Liver (tissue), 9 donors: ENCODE data around the gene VPREB1. TPM values are rescaled to one million over a fixed set of nuclear protein-coding genes. Genes with fewer than 3 reads are reported as not detected.

ENCODE experiments used
- DNase-seq: peaks from one replicate; pipeline ENCODE4 v3.0.0-alpha.2; 2017; ENCODE audit warnings: low spot score
- H3K27ac ChIP-seq, 2 donors: one replicate each; pipeline ENCODE4 v1.7.0; 2013; ENCODE audit warnings: inconsistent platforms in 2 of 2, low read length in 2 of 2, control low read depth in 1 of 2, low read depth in 1 of 2, mild to moderate bottlenecking in 1 of 2
- H3K27me3 ChIP-seq, 4 donors: one replicate each; pipeline versions ENCODE4 v1.6.1 to v1.7.0; 2013; ENCODE audit warnings: low read length in 3 of 4, inconsistent platforms in 1 of 4, mild to moderate bottlenecking in 1 of 4, moderate library complexity in 1 of 4; ENCODE audit not compliant: control insufficient read depth in 4 of 4, insufficient read depth in 4 of 4
- H3K36me3 ChIP-seq, 4 donors: one replicate each; pipeline versions ENCODE4 v1.6.1 to v1.7.0; 2013; ENCODE audit warnings: low read length in 3 of 4, mild to moderate bottlenecking in 3 of 4, low read depth in 1 of 4, moderate library complexity in 1 of 4; ENCODE audit not compliant: control insufficient read depth in 4 of 4, insufficient read depth in 3 of 4
- H3K4me1 ChIP-seq, 4 donors: one replicate each; pipeline versions ENCODE4 v1.6.1 to v1.7.0; 2013; ENCODE audit warnings: low read length in 3 of 4, mild to moderate bottlenecking in 3 of 4, moderate library complexity in 1 of 4; ENCODE audit not compliant: control insufficient read depth in 4 of 4, insufficient read depth in 4 of 4
- H3K4me3 ChIP-seq, 3 donors: one replicate each; pipeline versions ENCODE4 v1.6.1 to v1.7.0; 2013; ENCODE audit warnings: low read length in 3 of 3, control low read depth in 1 of 3, low read depth in 1 of 3, mild to moderate bottlenecking in 1 of 3
- H3K9ac ChIP-seq, 2 donors: one replicate each; pipeline ENCODE4 v1.7.0; 2013; ENCODE audit warnings: low read length in 2 of 2, mild to moderate bottlenecking in 2 of 2, moderate library complexity in 2 of 2, control low read depth in 1 of 2, low read depth in 1 of 2
- H3K9me3 ChIP-seq, 4 donors: one replicate each; pipeline versions ENCODE4 v1.6.1 to v1.7.0; 2013; ENCODE audit warnings: low read length in 3 of 4; ENCODE audit not compliant: control insufficient read depth in 4 of 4
- EGR1 ChIP-seq, 2 donors: IDR thresholded peaks; 2 replicates each; pipeline ENCODE4 v1.6.1; 2016 to 2018; ENCODE audit warnings: antibody characterized with exemption in 2 of 2, low read depth in 2 of 2
- FOXA1 ChIP-seq: IDR thresholded peaks from 2 replicates; pipeline ENCODE4 v1.6.1; 2016; ENCODE audit warnings: antibody characterized with exemption
- FOXA2 ChIP-seq: IDR thresholded peaks from 2 replicates; pipeline ENCODE4 v1.6.1; 2016; ENCODE audit warnings: antibody characterized with exemption
- GABPA ChIP-seq, 2 donors: IDR thresholded peaks in 1 of 2; conservative IDR thresholded peaks in 1 of 2; 2 replicates each; pipeline ENCODE4 v1.6.1; 2016; ENCODE audit warnings: antibody characterized with exemption in 2 of 2, mild to moderate bottlenecking in 1 of 2, moderate library complexity in 1 of 2
- HNF4A ChIP-seq, 2 donors: conservative IDR thresholded peaks; 2 replicates each; pipeline ENCODE4 v1.6.1; 2016; ENCODE audit warnings: antibody characterized with exemption in 2 of 2, mild to moderate bottlenecking in 2 of 2
- HNF4G ChIP-seq: IDR thresholded peaks from 2 replicates; pipeline ENCODE4 v1.6.1; 2016; ENCODE audit warnings: antibody characterized with exemption
- JUND ChIP-seq, 2 donors: IDR thresholded peaks; 2 replicates each; pipeline ENCODE4 v1.6.1; 2016; ENCODE audit warnings: antibody characterized with exemption in 2 of 2
- NR2F2 ChIP-seq: IDR thresholded peaks from 2 replicates; pipeline ENCODE4 v1.6.1; 2016; ENCODE audit warnings: antibody characterized with exemption
- RAD21 ChIP-seq, 2 donors: IDR thresholded peaks; 2 replicates each; pipeline ENCODE4 v1.6.1; 2016; ENCODE audit warnings: antibody characterized with exemption in 2 of 2, mild to moderate bottlenecking in 2 of 2
- RXRA ChIP-seq, 2 donors: IDR thresholded peaks; 2 replicates each; pipeline ENCODE4 v1.6.1; 2017 to 2018; ENCODE audit warnings: antibody characterized with exemption in 2 of 2, mild to moderate bottlenecking in 1 of 2
- SP1 ChIP-seq: IDR thresholded peaks from 2 replicates; pipeline ENCODE4 v1.6.1; 2018; ENCODE audit warnings: antibody characterized with exemption, mild to moderate bottlenecking
- TAF1 ChIP-seq: conservative IDR thresholded peaks from 2 replicates; pipeline ENCODE4 v1.6.1; 2016; ENCODE audit warnings: antibody characterized with exemption, mild to moderate bottlenecking
- YY1 ChIP-seq: IDR thresholded peaks from 2 replicates; pipeline ENCODE4 v1.6.1; 2016; ENCODE audit warnings: antibody characterized with exemption, mild to moderate bottlenecking
- WGBS: extraction: QIAGEN DNeasy Blood & Tissue Kit; methylation state at CpG from one replicate; pipeline ENCODE4 v1.1.7; 2013; 5-methylcytosine and 5-hydroxymethylcytosine counted together
- polyA plus RNA-seq, 2 donors: library from polyadenylated mRNA; stranded (reverse) in 1 of 2; unstranded in 1 of 2; fragments of 200-250 nt in 1 of 2; fragments of >200 nt in 1 of 2; fragmentation: Nextera tagmentation in 1 of 2; extraction: Ambion mirVana in 1 of 2; gene quantifications; one replicate each; pipeline versions ENCODE4 v1.2.1 to v1.2.3, GENCODE V29; 2013 to 2015
- total RNA-seq, 2 donors: library from RNA; depleted of rRNA; stranded (reverse); fragments of >200 nt; gene quantifications; one replicate each; pipeline ENCODE4 v1.2.3, GENCODE V29; 2014
- TF ChIP-seq, protein P1 (sequence below): IDR thresholded peaks from 2 replicates; pipeline ENCODE4 v1.6.1; 2016; ENCODE audit warnings: antibody characterized with exemption
- TF ChIP-seq, protein P2 (sequence below): IDR thresholded peaks from 2 replicates; pipeline ENCODE4 v1.6.1; 2016; ENCODE audit warnings: antibody characterized with exemption
- TF ChIP-seq, protein P3 (sequence below): fragments of 150-350 bp; IDR thresholded peaks from 2 replicates; pipeline ENCODE4 v1.5.1; 2017; ENCODE audit warnings: improper control_type of control experiment, low read depth, low read length; ENCODE audit not compliant: missing input control
- TF ChIP-seq, protein P4 (sequence below): IDR thresholded peaks from 2 replicates; pipeline ENCODE4 v1.6.1; 2016; ENCODE audit warnings: antibody characterized with exemption
- TF ChIP-seq, protein P5 (sequence below): IDR thresholded peaks from 2 replicates; pipeline ENCODE4 v1.6.1; 2016; ENCODE audit warnings: antibody characterized with exemption, mild to moderate bottlenecking
- donor health status: healthy.
- donor health status: healthy.
- donor health status: healthy.
- donor health status: healthy.
- donor health status: healthy.

Gene VPREB1
- total and polyA plus RNA-seq, 4 donors: 1.1 TPM; not detected in 3

DNA sequence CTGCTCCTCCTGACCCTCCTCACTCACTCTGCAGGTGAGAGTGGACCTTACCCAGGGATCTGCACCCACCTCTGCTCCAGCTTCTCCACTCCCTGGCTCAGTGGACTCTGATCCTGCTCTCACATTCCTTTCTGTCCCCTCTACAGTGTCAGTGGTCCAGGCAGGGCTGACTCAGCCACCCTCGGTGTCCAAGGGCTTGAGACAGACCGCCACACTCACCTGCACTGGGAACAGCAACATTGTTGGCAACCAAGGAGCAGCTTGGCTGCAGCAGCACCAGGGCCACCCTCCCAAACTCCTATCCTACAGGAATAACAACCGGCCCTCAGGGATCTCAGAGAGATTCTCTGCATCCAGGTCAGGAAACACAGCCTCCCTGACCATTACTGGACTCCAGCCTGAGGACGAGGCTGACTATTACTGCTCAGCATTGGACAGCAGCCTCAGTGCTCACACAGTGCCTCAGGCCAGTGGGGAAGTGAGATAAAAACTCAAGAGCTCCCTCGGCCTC, 29.7 kb upstream of the VPREB1 start:
- Histone ChIP-seq H3K9me3 (no peaks in the 10 kb centered on the region), H3K27ac (no peak overlapping the region), H3K9ac (no peak overlapping the region), H3K4me1 (no peaks in the 10 kb centered on the region), H3K36me3 (no peaks in the 10 kb centered on the region), H3K27me3 (peaks cover 0 to 5% (median 1%) of the 10 kb centered on the region in 4 donors), H3K4me3 (no peak overlapping the region)
- DNase-seq: no peak
- no peak for TF ChIP-seq HNF4G
- TF ChIP-seq GABPA (IDR thresholded peaks at IDR 0.05 in 1 of 2, conservative IDR thresholded peaks at IDR 0.05 in 1 of 2): no peak
- TF ChIP-seq, protein P1, sequence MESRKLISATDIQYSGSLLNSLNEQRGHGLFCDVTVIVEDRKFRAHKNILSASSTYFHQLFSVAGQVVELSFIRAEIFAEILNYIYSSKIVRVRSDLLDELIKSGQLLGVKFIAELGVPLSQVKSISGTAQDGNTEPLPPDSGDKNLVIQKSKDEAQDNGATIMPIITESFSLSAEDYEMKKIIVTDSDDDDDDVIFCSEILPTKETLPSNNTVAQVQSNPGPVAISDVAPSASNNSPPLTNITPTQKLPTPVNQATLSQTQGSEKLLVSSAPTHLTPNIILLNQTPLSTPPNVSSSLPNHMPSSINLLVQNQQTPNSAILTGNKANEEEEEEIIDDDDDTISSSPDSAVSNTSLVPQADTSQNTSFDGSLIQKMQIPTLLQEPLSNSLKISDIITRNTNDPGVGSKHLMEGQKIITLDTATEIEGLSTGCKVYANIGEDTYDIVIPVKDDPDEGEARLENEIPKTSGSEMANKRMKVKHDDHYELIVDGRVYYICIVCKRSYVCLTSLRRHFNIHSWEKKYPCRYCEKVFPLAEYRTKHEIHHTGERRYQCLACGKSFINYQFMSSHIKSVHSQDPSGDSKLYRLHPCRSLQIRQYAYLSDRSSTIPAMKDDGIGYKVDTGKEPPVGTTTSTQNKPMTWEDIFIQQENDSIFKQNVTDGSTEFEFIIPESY: no peak
- no peak for TF ChIP-seq SP1
- TF ChIP-seq, protein P2, sequence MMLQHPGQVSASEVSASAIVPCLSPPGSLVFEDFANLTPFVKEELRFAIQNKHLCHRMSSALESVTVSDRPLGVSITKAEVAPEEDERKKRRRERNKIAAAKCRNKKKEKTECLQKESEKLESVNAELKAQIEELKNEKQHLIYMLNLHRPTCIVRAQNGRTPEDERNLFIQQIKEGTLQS: no peak
- TF ChIP-seq HNF4A (conservative IDR thresholded peaks at IDR 0.05): no peak
- no peak for TF ChIP-seq FOXA2
- TF ChIP-seq JUND (IDR thresholded peaks at IDR 0.05): no peak
- TF ChIP-seq, protein P3, sequence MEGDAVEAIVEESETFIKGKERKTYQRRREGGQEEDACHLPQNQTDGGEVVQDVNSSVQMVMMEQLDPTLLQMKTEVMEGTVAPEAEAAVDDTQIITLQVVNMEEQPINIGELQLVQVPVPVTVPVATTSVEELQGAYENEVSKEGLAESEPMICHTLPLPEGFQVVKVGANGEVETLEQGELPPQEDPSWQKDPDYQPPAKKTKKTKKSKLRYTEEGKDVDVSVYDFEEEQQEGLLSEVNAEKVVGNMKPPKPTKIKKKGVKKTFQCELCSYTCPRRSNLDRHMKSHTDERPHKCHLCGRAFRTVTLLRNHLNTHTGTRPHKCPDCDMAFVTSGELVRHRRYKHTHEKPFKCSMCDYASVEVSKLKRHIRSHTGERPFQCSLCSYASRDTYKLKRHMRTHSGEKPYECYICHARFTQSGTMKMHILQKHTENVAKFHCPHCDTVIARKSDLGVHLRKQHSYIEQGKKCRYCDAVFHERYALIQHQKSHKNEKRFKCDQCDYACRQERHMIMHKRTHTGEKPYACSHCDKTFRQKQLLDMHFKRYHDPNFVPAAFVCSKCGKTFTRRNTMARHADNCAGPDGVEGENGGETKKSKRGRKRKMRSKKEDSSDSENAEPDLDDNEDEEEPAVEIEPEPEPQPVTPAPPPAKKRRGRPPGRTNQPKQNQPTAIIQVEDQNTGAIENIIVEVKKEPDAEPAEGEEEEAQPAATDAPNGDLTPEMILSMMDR: no peak
- TF ChIP-seq, protein P4, sequence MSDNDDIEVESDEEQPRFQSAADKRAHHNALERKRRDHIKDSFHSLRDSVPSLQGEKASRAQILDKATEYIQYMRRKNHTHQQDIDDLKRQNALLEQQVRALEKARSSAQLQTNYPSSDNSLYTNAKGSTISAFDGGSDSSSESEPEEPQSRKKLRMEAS: no peak
- no peak for TF ChIP-seq FOXA1
- TF ChIP-seq TAF1: no peak
- no peak for TF ChIP-seq RXRA (IDR thresholded peaks at IDR 0.05)
- WGBS: 67% methylated on average over 5 of the region's 5 CpGs

DNA sequence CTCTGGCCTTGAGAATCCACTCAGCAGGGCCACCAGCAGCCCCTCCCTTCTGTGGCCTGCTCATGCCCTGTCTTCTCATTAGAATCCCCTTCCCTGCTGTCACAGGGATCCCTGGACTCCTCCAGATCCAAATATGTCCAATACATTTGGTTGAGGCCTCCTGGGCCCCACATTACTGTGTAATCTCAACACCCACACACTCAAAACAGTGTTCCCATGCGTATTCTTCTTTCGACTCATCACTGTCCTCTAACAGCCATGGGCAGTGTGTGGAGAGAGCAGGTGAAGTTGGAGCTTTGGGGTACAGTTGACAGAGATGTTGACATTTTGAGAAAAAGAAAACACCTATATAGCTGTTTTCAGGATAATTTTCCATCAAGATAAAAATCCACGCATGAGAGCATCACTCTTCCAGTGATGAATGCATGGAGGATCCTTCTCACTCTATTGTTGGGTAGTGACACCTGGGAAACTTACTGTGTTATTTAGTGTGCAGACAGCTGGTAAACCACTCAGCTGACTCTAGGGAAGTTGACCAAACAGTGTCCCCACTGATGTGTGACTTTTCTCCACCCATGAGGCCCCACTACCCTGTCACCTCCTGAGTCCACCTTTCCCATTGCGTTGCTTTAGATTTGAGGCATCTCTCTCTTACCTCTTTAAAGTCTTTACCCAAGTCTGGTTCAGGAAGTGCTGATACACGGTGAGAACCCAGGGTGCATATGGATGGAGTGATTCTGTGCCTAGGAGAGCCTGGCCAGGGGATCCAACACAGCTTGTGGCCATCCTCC, 28.7 kb upstream of the VPREB1 start:
- Histone ChIP-seq H3K9me3 (no peaks in the 10 kb centered on the region), H3K9ac (no peak overlapping the region), H3K36me3 (no peaks in the 10 kb centered on the region), H3K27me3 (peaks cover 0 to 5% (median 1%) of the 10 kb centered on the region in 4 donors), H3K27ac (no peak overlapping the region), H3K4me3 (no peak overlapping the region), H3K4me1 (no peaks in the 10 kb centered on the region)
- DNase-seq: no peak
- 86% methylated on average over 5 of the region's 5 CpGs for WGBS
- TF ChIP-seq, protein P4: no peak
- TF ChIP-seq, protein P3: no peak
- TF ChIP-seq RXRA (IDR thresholded peaks at IDR 0.05): no peak
- no peak for TF ChIP-seq GABPA (IDR thresholded peaks at IDR 0.05 in 1 of 2, conservative IDR thresholded peaks at IDR 0.05 in 1 of 2)
- TF ChIP-seq RAD21 (IDR thresholded peaks at IDR 0.05): no peak
- no peak for TF ChIP-seq TAF1
- TF ChIP-seq, protein P5, sequence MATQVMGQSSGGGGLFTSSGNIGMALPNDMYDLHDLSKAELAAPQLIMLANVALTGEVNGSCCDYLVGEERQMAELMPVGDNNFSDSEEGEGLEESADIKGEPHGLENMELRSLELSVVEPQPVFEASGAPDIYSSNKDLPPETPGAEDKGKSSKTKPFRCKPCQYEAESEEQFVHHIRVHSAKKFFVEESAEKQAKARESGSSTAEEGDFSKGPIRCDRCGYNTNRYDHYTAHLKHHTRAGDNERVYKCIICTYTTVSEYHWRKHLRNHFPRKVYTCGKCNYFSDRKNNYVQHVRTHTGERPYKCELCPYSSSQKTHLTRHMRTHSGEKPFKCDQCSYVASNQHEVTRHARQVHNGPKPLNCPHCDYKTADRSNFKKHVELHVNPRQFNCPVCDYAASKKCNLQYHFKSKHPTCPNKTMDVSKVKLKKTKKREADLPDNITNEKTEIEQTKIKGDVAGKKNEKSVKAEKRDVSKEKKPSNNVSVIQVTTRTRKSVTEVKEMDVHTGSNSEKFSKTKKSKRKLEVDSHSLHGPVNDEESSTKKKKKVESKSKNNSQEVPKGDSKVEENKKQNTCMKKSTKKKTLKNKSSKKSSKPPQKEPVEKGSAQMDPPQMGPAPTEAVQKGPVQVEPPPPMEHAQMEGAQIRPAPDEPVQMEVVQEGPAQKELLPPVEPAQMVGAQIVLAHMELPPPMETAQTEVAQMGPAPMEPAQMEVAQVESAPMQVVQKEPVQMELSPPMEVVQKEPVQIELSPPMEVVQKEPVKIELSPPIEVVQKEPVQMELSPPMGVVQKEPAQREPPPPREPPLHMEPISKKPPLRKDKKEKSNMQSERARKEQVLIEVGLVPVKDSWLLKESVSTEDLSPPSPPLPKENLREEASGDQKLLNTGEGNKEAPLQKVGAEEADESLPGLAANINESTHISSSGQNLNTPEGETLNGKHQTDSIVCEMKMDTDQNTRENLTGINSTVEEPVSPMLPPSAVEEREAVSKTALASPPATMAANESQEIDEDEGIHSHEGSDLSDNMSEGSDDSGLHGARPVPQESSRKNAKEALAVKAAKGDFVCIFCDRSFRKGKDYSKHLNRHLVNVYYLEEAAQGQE: no peak
- TF ChIP-seq FOXA2: no peak
- no peak for TF ChIP-seq YY1
- no peak for TF ChIP-seq HNF4A (conservative IDR thresholded peaks at IDR 0.05)
- no peak for TF ChIP-seq SP1
- no peak for TF ChIP-seq EGR1 (IDR thresholded peaks at IDR 0.05; ENCODE audit: low read depth in 2 of 2)
- no peak for TF ChIP-seq NR2F2
- no peak for TF ChIP-seq JUND (IDR thresholded peaks at IDR 0.05)
- TF ChIP-seq HNF4G: no peak
- TF ChIP-seq, protein P2: no peak
